ENCODE measurements around the gene CHRNA1.

The CHRNA1 gene

GRCh38 chr2:174778085-174778981, 14.1 kb upstream of the CHRNA1 start:
- DNase-seq (ENCODE audit: low read depth) = no peak
- no peak overlapping the region for H3K4me3 ChIP-seq (ENCODE audit: low read length)
- no peak for TF ChIP-seq CTCF (IDR thresholded peaks at IDR 0.05; ENCODE audit: insufficient read depth, low read depth, low read length, missing control alignments)

GRCh38 chr2:174777347-174778084, 13.2 kb upstream of the CHRNA1 start:
- no peak overlapping the region for H3K4me3 ChIP-seq (ENCODE audit: low read length)
- TF ChIP-seq CTCF (IDR thresholded peaks at IDR 0.05; ENCODE audit: insufficient read depth, low read depth, low read length, missing control alignments) = no peak
- DNase-seq (ENCODE audit: low read depth) = no peak

DNA sequence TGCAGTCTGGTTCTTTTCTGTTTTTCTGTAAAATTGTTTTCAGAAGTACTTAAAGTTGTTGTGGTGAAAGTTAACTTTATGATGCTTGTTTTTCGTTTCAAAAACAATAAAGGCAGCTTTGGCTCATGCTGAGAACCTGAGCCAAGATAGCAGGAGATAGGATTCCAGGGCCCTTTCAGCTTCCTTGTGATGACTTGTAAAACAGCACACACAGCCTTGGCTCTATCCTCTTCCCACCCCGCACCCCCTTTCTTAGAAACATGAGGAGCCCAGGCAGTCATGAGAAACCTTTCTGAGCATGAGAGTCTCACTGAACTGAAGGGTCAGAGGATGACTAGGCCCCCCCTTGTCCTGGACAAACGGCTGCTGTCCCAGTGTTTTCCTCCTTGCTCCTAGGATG, 12.4 kb upstream of the CHRNA1 start:
- DNase-seq (ENCODE audit: low read depth) = no peak
- TF ChIP-seq CTCF (IDR thresholded peaks at IDR 0.05; ENCODE audit: insufficient read depth, low read depth, low read length, missing control alignments) = no peak
- H3K4me3 ChIP-seq (ENCODE audit: low read length) = no peak overlapping the region

GRCh38 chr2:174776223-174776622, 12.0 kb upstream of the CHRNA1 start:
- no peak for DNase-seq (ENCODE audit: low read depth)
- H3K4me3 ChIP-seq (ENCODE audit: low read length) = no peak overlapping the region
- TF ChIP-seq CTCF (IDR thresholded peaks at IDR 0.05; ENCODE audit: insufficient read depth, low read depth, low read length, missing control alignments) = peak; percentile 14

- TF ChIP-seq CTCF (IDR thresholded peaks at IDR 0.05; ENCODE audit: insufficient read depth, low read depth, low read length, missing control alignments) = no peak
- DNase-seq (ENCODE audit: low read depth) = peak; percentile 85
- no peak overlapping the region for H3K4me3 ChIP-seq (ENCODE audit: low read length)
Measured at GRCh38 chr2:174775571-174775980, 11.3 kb upstream of the CHRNA1 start.

GRCh38 chr2:174774886-174775285, 10.6 kb upstream of the CHRNA1 start:
- TF ChIP-seq CTCF (IDR thresholded peaks at IDR 0.05; ENCODE audit: insufficient read depth, low read depth, low read length, missing control alignments) = no peak
- no peak overlapping the region for H3K4me3 ChIP-seq (ENCODE audit: low read length)
- DNase-seq (ENCODE audit: low read depth) = no peak

Measured in epithelial cell of esophagus (primary cell).